Measurements from ENCODE around the gene SCFD2.

- TF ChIP-seq, protein P1, sequence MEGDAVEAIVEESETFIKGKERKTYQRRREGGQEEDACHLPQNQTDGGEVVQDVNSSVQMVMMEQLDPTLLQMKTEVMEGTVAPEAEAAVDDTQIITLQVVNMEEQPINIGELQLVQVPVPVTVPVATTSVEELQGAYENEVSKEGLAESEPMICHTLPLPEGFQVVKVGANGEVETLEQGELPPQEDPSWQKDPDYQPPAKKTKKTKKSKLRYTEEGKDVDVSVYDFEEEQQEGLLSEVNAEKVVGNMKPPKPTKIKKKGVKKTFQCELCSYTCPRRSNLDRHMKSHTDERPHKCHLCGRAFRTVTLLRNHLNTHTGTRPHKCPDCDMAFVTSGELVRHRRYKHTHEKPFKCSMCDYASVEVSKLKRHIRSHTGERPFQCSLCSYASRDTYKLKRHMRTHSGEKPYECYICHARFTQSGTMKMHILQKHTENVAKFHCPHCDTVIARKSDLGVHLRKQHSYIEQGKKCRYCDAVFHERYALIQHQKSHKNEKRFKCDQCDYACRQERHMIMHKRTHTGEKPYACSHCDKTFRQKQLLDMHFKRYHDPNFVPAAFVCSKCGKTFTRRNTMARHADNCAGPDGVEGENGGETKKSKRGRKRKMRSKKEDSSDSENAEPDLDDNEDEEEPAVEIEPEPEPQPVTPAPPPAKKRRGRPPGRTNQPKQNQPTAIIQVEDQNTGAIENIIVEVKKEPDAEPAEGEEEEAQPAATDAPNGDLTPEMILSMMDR (IDR thresholded peaks at IDR 0.05 in 4 of 5, conservative IDR thresholded peaks at IDR 0.05 in 1 of 5): no peak
- no peak for TF ChIP-seq POLR2A (IDR thresholded peaks at IDR 0.05)
Observed at GRCh38 chr4:52841682-52842456, 524.0 kb downstream of the SCFD2 start.
